Osteoblast (primary cell): Measurements from ENCODE around the gene FAM83C. TPM values are rescaled to one million over a fixed set of nuclear protein-coding genes. Genes with fewer than 3 reads are reported as not detected.

ENCODE experiments used
- DNase-seq: peaks from one replicate; pipeline ENCODE4 v3.0.0; 2011; ENCODE audit warnings: low spot score, mixed read lengths; ENCODE audit not compliant: insufficient read length; ENCODE audit errors: missing footprints
- H2AFZ ChIP-seq: 2 replicates; pipeline ENCODE4 v1.6.0; 2011; ENCODE audit warnings: mild to moderate bottlenecking, low read length
- H3K27ac ChIP-seq: 2 replicates; pipeline ENCODE4 v1.5.1; 2011; ENCODE audit warnings: mild to moderate bottlenecking, low read depth, low read length, moderate library complexity
- H3K27me3 ChIP-seq: 2 replicates; pipeline ENCODE4 v1.6.0; 2012; ENCODE audit warnings: mild to moderate bottlenecking, control low read depth, inconsistent platforms, low read length, moderate library complexity; ENCODE audit not compliant: insufficient read depth
- H3K36me3 ChIP-seq: 2 replicates; pipeline ENCODE4 v1.5.1; 2011; ENCODE audit warnings: mild to moderate bottlenecking, low read length, control low read depth, moderate library complexity; ENCODE audit not compliant: insufficient read depth
- H3K4me1 ChIP-seq: 2 replicates; pipeline ENCODE4 v1.5.1; 2011; ENCODE audit warnings: mild to moderate bottlenecking, low read length, control low read depth, moderate library complexity; ENCODE audit not compliant: insufficient read depth
- H3K4me2 ChIP-seq: 2 replicates; pipeline ENCODE4 v1.6.0; 2011; ENCODE audit warnings: mild to moderate bottlenecking, low read length; ENCODE audit not compliant: insufficient read depth
- H3K4me3 ChIP-seq: fragments of 200-600 bp; sonication (generic); 3 replicates; pipeline ENCODE4 v1.5.1; 2012; ENCODE audit warnings: mild to moderate bottlenecking, low read length, inconsistent platforms; ENCODE audit not compliant: insufficient read depth
- H3K79me2 ChIP-seq: 2 replicates; pipeline ENCODE4 v1.6.0; 2012; ENCODE audit warnings: mild to moderate bottlenecking, low read length, control low read depth, inconsistent platforms; ENCODE audit not compliant: insufficient read depth
- H3K9me3 ChIP-seq: 2 replicates; pipeline ENCODE4 v1.5.1; 2011; ENCODE audit warnings: low read depth, low read length, control low read depth
- H4K20me1 ChIP-seq: 2 replicates; pipeline ENCODE4 v1.6.0; 2012; ENCODE audit warnings: mild to moderate bottlenecking, low read length, control low read depth; ENCODE audit not compliant: insufficient read depth
- CTCF ChIP-seq: IDR thresholded peaks from 2 replicates; pipeline ENCODE4 v1.5.1; 2011; ENCODE audit warnings: mild to moderate bottlenecking, low read depth, low read length, moderate library complexity; ENCODE audit errors: extremely low read depth
- total RNA-seq: library from RNA; depleted of rRNA; stranded (reverse); fragments of >200 nt; gene quantifications from 2 replicates; pipeline ENCODE4 v1.2.3, GENCODE V29; 2012

The FAM83C gene
- total RNA-seq, 1 donor: not detected

- peaks cover 3% of the 10 kb centered on the region for H3K27me3 ChIP-seq
- no peak overlapping the region for H2AFZ ChIP-seq
- no peak overlapping the region for H3K4me3 ChIP-seq
- peak; percentile 86 for DNase-seq
- H4K20me1 ChIP-seq: no peaks in the 10 kb centered on the region
- TF ChIP-seq CTCF: no peak
- H3K27ac ChIP-seq: no peak overlapping the region
- no peaks in the 10 kb centered on the region for H3K36me3 ChIP-seq
- no peaks in the 10 kb centered on the region for H3K79me2 ChIP-seq
- H3K9me3 ChIP-seq: no peaks in the 10 kb centered on the region
- H3K4me2 ChIP-seq: no peak overlapping the region
- peaks cover 5% of the 10 kb centered on the region for H3K4me1 ChIP-seq
Observed at GRCh38 chr20:35292504-35293285, 470 bp upstream of the FAM83C start.

GRCh38 chr20:35290887-35291417 lies 1.3 kb downstream of the FAM83C start:
- DNase-seq: peak; percentile 74
- no peak overlapping the region for H2AFZ ChIP-seq
- no peak overlapping the region for H3K4me2 ChIP-seq
- H3K4me1 ChIP-seq: no peaks in the 10 kb centered on the region
- peaks cover 3% of the 10 kb centered on the region for H3K27me3 ChIP-seq
- no peaks in the 10 kb centered on the region for H3K36me3 ChIP-seq
- H3K9me3 ChIP-seq: no peaks in the 10 kb centered on the region
- no peak overlapping the region for H3K27ac ChIP-seq
- no peak for TF ChIP-seq CTCF
- no peaks in the 10 kb centered on the region for H4K20me1 ChIP-seq
- H3K79me2 ChIP-seq: no peaks in the 10 kb centered on the region
- no peak overlapping the region for H3K4me3 ChIP-seq

- H3K79me2 ChIP-seq: peaks cover under 1% of the 10 kb centered on the region
- H2AFZ ChIP-seq: no peak overlapping the region
- no peak for TF ChIP-seq CTCF
- no peak overlapping the region for H3K4me2 ChIP-seq
- H3K4me1 ChIP-seq: peaks cover 2% of the 10 kb centered on the region
- peak; percentile 73 for DNase-seq
- no peak overlapping the region for H3K27ac ChIP-seq
- H3K27me3 ChIP-seq: peaks cover 3% of the 10 kb centered on the region
- H4K20me1 ChIP-seq: no peaks in the 10 kb centered on the region
- H3K9me3 ChIP-seq: no peaks in the 10 kb centered on the region
- H3K36me3 ChIP-seq: no peaks in the 10 kb centered on the region
- H3K4me3 ChIP-seq: no peak overlapping the region
Observed at GRCh38 chr20:35290186-35290886, 1.9 kb downstream of the FAM83C start.
